Activated naive CD8-positive, alpha-beta T cell treated with anti-CD3 and anti-CD28 coated beads, Interleukin-2, amount 50 U/mL, for 24 hours (primary cell): ENCODE results near the gene LRRC57.

Source experiments
- ATAC-seq: fragments of 150-1000 bp; cut with Tn5 transposase; one replicate; pipeline ENCODE4 v1.10.0; 2021
- DNase-seq: peaks from one replicate; pipeline ENCODE4 v3.0.0; 2021
- H3K27ac Mint-ChIP-seq: one replicate; pipeline ENCODE4 v1.8.0; 2021; ENCODE audit warnings: mild to moderate bottlenecking, mixed read lengths
- H3K27me3 Mint-ChIP-seq: one replicate; pipeline ENCODE4 v1.8.0; 2021; ENCODE audit warnings: mixed read lengths
- H3K36me3 Mint-ChIP-seq: one replicate; pipeline ENCODE4 v1.8.0; 2021; ENCODE audit warnings: low read depth, mixed read lengths
- H3K4me1 Mint-ChIP-seq: one replicate; pipeline ENCODE4 v1.8.0; 2021; ENCODE audit warnings: mixed read lengths
- H3K4me3 Mint-ChIP-seq: one replicate; pipeline ENCODE4 v1.8.0; 2021; ENCODE audit warnings: mild to moderate bottlenecking, moderate library complexity, mixed read lengths
- H3K9me3 Mint-ChIP-seq: one replicate; pipeline ENCODE4 v1.8.0; 2021; ENCODE audit warnings: mixed read lengths

The LRRC57 gene

DNA sequence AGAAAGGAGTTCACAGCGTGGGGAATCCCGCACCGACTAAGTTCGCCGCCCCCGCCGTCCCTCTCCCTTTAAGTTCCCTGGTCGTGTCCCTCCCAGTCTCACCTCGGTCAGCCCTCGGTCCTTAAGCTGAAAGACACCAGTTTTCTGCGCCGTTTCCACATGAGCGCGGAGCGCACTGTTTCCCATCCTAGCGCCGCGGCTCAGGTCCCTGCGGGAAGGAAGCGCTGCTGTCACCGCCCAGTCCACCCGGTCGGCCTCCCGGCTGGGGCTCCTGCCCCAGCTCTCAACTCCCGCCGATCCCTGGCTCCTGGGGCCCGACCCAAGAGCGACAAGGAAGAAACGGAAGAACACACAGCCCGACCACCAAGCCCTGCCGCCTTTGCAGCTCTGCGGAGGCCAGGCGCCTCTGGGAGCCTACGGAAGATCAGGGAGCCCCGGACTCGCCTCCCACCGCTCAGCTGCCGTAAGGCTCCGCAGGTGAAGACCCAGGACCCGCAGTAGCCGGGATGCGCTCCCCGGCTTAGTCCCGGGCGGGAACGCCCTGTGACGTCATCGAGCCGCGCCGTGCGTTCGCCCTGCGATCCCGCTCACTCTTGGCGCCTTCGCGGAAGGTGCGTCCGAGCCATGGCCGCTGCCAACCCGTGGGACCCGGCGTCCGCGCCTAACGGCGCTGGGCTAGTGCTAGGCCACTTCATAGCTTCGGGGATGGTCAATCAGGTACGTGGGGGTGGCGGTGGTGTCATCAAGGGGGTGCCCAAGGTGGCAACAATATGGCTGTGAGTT, at the start of gene LRRC57, which contains the start of gene HAUS2:
LRRC57 (minus strand) TSS at position 545 of the 783 bp plus-strand sequence; CDS start at position 186, 359 bp downstream.
HAUS2 (plus strand) TSS at position 590 of the 783 bp plus-strand sequence; CDS start at position 625, 35 bp downstream.
- Mint-ChIP-seq H3K9me3 (no peaks in the 10 kb centered on the region), H3K36me3 (peaks cover 22% of the 10 kb centered on the region), H3K27me3 (no peaks in the 10 kb centered on the region), H3K4me3 (peak within 1 kb of the TSS; percentile 99), H3K27ac (peak within 1 kb of the TSS; percentile 97), H3K4me1 (peaks cover 52% of the 10 kb centered on the region)
- peak; percentile 92 for ATAC-seq
- peak; percentile 94 for DNase-seq

GRCh38 chr15:42595626-42596240, 47.1 kb upstream of the LRRC57 start:
- no peak overlapping the region for H3K27ac Mint-ChIP-seq
- no peaks in the 10 kb centered on the region for H3K9me3 Mint-ChIP-seq
- ATAC-seq: no peak
- H3K4me1 Mint-ChIP-seq: peaks cover 1% of the 10 kb centered on the region
- no peaks in the 10 kb centered on the region for H3K27me3 Mint-ChIP-seq
- no peak for DNase-seq
- peaks cover 3% of the 10 kb centered on the region for H3K36me3 Mint-ChIP-seq
- no peak overlapping the region for H3K4me3 Mint-ChIP-seq

DNA sequence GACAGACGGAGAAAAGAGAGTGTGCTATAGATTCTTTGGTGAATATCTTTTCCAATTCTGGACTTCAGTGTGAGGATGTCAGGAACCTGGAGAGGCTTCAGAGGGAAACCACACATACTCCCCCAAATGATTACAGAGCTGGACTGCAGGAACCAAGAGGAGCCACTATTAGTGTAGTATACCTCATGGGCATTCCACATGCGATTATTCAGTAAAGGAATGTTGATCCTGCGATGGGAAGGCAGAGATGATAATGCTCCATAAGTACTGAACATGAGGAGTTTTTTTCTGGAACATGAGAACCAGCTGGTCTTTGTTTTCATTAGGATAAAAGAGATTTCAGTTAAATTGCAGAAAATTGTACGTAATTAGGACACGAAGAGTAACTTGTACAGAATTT, 45.5 kb upstream of the LRRC57 start:
- H3K4me3 Mint-ChIP-seq: no peak overlapping the region
- ATAC-seq: no peak
- no peak for DNase-seq
- H3K36me3 Mint-ChIP-seq: peaks cover 4% of the 10 kb centered on the region
- H3K27ac Mint-ChIP-seq: no peak overlapping the region
- H3K9me3 Mint-ChIP-seq: no peaks in the 10 kb centered on the region
- H3K27me3 Mint-ChIP-seq: no peaks in the 10 kb centered on the region
- H3K4me1 Mint-ChIP-seq: peaks cover 1% of the 10 kb centered on the region

DNA sequence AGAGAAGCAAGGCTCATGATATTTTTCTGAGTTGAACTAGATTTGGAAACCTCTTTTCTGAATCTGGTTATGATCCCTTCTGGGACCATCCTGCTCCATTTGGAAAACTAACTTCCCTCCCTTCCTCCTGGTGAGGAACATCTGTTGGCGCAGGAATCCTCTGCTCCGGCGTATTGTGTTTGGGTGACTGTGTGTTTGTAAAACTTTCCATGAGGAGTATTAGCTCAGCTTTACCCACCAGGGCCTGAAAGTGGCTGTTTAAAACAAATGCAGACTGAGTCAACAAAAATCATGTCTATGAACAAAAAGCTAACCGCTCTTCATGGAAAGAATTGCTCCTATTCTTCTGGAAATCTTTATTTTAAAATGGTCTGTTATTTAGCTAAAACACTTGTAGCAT, 44.5 kb upstream of the LRRC57 start:
- Mint-ChIP-seq H3K36me3 (peaks cover 4% of the 10 kb centered on the region), H3K4me1 (peaks cover 1% of the 10 kb centered on the region)

GRCh38 chr15:42592716-42593115, 44.1 kb upstream of the LRRC57 start:
- ATAC-seq (no peak), DNase-seq (no peak)
- Mint-ChIP-seq H3K4me1 (peaks cover 1% of the 10 kb centered on the region), H3K4me3 (no peak overlapping the region), H3K36me3 (peaks cover 4% of the 10 kb centered on the region), H3K27me3 (no peaks in the 10 kb centered on the region), H3K27ac (no peak overlapping the region), H3K9me3 (no peaks in the 10 kb centered on the region)

More for the DNA sequence above, 44.5 kb upstream of the LRRC57 start:
- H3K27ac Mint-ChIP-seq: no peak overlapping the region
- no peaks in the 10 kb centered on the region for H3K9me3 Mint-ChIP-seq
- ATAC-seq (no peak), DNase-seq (no peak)
- H3K27me3 Mint-ChIP-seq: no peaks in the 10 kb centered on the region
- H3K4me3 Mint-ChIP-seq: no peak overlapping the region

DNA sequence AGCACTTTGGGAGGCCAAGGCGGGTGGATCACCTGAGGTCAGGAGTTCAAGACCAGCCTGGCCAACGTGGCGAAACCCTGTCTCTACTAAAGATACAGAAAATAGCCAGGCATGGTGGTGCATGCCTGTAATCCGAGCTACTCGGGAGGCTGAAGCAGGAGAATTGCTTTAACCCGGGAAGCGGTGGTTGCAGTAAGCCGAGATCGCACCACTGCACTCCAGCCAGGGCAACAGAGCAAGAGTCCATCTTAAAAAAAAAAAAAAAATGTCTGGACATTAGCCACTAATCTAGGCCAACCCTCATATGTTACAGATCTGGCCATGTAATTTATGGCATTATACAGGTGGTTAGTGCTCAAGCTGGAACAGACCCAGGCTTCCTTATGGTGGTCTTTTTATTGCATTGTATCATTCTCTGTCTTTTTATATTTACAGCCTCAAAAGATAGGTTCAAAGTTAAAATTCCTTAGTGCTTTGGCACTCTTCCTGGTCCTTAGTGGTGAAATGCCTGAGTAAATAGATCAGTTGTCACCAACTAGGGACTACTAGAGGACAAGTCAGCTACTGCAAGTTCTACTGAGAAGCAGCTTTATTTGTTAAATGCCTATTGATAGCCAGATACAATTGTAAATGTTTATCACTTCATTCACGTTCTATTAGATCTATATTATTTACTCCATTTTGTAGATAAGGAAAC, 42.8 kb upstream of the LRRC57 start:
- H3K27ac Mint-ChIP-seq: no peak overlapping the region
- no peak for DNase-seq

DNA sequence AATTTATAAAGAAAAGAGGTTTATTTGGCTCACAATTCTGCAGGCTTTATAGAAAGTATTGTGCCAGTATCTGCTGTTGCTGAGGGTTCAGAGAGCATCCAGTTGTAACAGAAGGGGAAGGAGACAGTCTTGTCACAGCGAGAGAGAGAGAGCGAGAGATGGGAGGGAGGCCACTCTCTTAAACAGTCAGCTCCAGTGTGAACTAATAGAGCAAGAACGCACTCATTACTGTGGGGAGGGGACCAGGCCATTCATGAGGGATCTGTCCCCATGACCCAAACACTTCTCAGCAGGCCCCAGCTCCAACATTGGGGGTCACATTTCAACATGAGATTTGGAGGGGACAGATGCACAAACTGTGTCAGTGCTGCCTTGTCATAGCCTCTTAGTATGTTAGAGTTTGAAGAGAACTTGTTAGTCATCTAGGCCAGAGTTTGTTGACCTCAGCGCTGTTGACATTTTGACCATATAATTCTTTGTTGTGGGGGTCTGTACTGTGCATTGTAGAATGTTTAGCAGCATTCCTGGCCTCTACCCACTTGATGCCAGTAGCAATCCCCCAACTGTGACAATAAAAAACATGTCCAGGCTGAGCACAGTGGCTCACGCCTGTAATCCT, 42.1 kb upstream of the LRRC57 start:
- ATAC-seq: no peak
- Mint-ChIP-seq H3K4me3 (no peak overlapping the region), H3K36me3 (peaks cover 6% of the 10 kb centered on the region), H3K27ac (no peak overlapping the region), H3K9me3 (no peaks in the 10 kb centered on the region), H3K27me3 (no peaks in the 10 kb centered on the region), H3K4me1 (peaks cover 1% of the 10 kb centered on the region)
- DNase-seq: no peak

More for the DNA sequence above, 42.8 kb upstream of the LRRC57 start:
- Mint-ChIP-seq H3K4me1 (peaks cover 1% of the 10 kb centered on the region), H3K9me3 (no peaks in the 10 kb centered on the region), H3K4me3 (no peak overlapping the region), H3K36me3 (peaks cover 6% of the 10 kb centered on the region), H3K27me3 (no peaks in the 10 kb centered on the region)
- no peak for ATAC-seq

DNA sequence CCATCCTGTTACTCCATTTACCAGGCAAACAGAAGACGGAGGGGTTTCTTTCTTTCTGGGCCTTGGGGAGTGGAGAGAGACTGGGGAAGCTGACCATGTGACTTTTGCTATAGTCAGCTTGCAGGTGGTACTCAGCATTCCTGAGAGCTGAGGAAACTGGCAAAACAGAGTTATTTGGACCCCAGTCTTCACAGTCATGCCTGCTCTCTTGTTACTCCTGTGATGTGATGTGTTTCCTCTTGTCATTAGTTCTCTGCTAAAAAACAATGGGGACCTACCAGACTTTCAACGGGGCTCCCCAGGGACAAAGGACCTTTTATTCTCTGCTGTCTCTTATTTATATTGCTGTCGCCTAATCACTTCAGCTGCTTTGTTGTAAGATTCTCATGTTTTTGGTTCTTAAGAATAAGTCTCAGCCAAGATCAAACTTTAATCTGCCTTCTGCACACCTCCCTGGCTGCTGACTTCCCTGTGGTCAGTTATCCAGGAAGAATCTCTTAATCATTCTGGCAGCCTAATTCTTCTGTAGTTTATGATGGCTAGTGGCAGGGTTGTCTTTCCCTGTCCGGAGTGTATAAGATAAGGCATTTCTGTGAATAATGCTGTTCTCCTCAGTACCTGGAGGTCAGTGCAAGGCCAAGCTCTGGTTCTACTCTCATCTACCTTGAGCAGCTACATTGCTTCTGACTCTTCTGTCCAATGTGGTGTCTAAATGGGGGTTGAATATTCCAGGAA, 35.6 kb upstream of the LRRC57 start:
- DNase-seq (no peak), ATAC-seq (no peak)
- Mint-ChIP-seq H3K4me1 (peaks cover 23% of the 10 kb centered on the region), H3K4me3 (no peak overlapping the region), H3K27me3 (peaks cover 5% of the 10 kb centered on the region), H3K36me3 (peaks cover 4% of the 10 kb centered on the region), H3K27ac (no peak overlapping the region), H3K9me3 (no peaks in the 10 kb centered on the region)

DNA sequence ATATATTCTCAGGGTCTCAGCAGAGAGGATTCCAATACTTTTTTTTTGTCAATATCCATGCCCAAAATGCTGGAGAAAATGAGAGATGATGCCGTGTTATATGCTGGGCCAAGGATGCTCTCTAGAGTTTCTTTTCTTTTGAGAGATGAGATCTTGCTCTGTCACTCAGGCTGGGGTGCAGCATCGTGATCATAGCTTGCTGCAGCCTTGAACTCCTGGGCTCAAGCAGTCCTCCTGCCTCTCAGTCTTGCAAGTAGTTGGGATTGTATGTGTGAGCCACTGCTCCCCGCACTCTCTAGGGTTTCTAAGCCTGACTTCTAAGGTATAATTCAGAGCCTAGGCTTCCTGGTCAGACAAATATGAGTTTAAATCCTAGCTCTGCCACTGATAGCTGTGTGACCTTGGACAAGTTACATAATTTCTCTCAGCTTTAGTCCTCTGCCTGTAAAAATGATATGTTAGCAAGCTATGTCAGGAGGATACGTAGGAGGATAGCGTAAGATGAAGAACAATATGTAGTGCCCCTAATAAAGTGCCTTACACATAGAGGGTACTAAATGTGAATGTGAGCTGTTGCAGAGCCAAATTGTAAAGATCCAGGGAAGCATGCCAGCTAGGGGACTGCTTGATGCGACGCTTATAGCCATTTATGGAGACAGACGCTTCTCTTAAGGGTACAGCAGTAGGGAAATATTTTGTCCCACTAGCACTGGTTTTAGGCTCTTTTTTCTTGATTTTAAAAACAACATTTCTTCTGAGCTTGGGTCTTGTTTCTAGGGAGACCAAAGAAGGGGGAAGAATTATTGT, 34.2 kb upstream of the LRRC57 start:
- Mint-ChIP-seq H3K36me3 (peaks cover 4% of the 10 kb centered on the region), H3K27ac (no peak overlapping the region), H3K27me3 (peaks cover 5% of the 10 kb centered on the region), H3K4me1 (peaks cover 28% of the 10 kb centered on the region), H3K9me3 (no peaks in the 10 kb centered on the region), H3K4me3 (no peak overlapping the region)
- DNase-seq (no peak), ATAC-seq (no peak)

GRCh38 chr15:42581272-42581730, 32.7 kb upstream of the LRRC57 start:
- Mint-ChIP-seq H3K9me3 (no peaks in the 10 kb centered on the region), H3K36me3 (peaks cover 2% of the 10 kb centered on the region), H3K4me3 (peak overlapping the region; percentile 78), H3K27ac (peak overlapping the region; percentile 50), H3K4me1 (peaks cover 39% of the 10 kb centered on the region), H3K27me3 (peaks cover 9% of the 10 kb centered on the region)
- DNase-seq: peak; percentile 81
- ATAC-seq: peak; percentile 99

GRCh38 chr15:42578984-42579537, 30.5 kb upstream of the LRRC57 start:
- Mint-ChIP-seq H3K27ac (no peak overlapping the region), H3K4me3 (no peak overlapping the region), H3K9me3 (no peaks in the 10 kb centered on the region), H3K4me1 (peaks cover 49% of the 10 kb centered on the region), H3K27me3 (peaks cover 12% of the 10 kb centered on the region), H3K36me3 (no peaks in the 10 kb centered on the region)
- ATAC-seq: no peak
- no peak for DNase-seq

DNA sequence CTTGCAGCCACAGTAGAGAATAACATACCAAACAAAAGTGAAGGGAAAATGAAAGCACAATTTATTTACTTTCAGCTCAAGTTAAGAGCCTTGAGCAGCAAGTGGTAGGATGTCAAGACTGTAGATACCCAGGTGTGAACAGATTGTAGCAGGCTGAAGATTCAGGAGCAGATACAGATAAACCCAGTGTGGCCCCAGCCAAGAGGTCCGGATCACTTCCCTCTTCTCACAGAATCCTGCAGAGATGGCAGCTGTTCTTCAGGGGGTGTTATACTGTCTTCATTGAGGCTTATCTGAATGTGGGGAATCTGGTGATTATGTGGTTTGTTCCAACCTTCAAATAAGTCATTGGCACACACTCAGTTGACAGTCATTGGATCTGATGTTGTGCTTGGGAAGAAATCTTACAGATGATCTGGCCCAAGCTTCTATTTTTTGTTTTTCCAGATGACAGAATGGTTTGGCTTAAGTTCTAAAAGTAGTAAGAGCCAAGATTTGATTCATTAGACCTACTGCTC, 29.0 kb upstream of the LRRC57 start:
- DNase-seq (no peak), ATAC-seq (no peak)
- Mint-ChIP-seq H3K9me3 (no peaks in the 10 kb centered on the region), H3K27ac (no peak overlapping the region), H3K27me3 (peaks cover 12% of the 10 kb centered on the region), H3K36me3 (no peaks in the 10 kb centered on the region), H3K4me1 (peaks cover 49% of the 10 kb centered on the region), H3K4me3 (no peak overlapping the region)

DNA sequence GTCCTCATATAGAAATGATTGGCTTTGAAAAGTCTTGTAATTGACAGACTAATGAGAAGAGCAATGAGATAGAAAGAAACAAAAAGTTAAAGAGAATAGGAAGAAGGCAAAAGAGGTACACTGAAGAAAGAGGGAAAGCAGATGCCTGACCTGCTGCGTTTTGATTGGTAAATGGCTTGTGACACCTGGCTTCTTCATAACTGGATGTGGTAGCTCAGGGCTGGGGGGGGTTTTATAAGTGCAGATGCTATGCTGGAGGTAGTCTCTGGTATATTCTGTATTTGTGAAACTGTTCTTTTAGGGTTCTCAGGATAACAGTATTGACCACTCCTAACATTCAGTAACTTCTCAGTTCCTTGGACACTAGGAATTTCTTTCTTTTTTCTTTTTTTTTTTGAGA, 28.2 kb upstream of the LRRC57 start:
- peaks cover 41% of the 10 kb centered on the region for H3K4me1 Mint-ChIP-seq
- no peak overlapping the region for H3K27ac Mint-ChIP-seq
- no peak for ATAC-seq
- H3K4me3 Mint-ChIP-seq: peak overlapping the region; percentile 87
- no peaks in the 10 kb centered on the region for H3K36me3 Mint-ChIP-seq
- no peak for DNase-seq
- no peaks in the 10 kb centered on the region for H3K9me3 Mint-ChIP-seq
- H3K27me3 Mint-ChIP-seq: peaks cover 12% of the 10 kb centered on the region
